GM19463 (cell line): Measurements from ENCODE around the gene WDR19.

Source experiments
- ATAC-seq: cut with Tn5 transposase; IDR thresholded peaks from one replicate; pipeline ENCODE4 v1.9.1; 2021; ENCODE audit warnings: mild to moderate bottlenecking, moderate library complexity; ENCODE audit not compliant: unreplicated experiment

The WDR19 gene

GRCh38 chr4:39295784-39296183, 113.5 kb downstream of the WDR19 start:
- ATAC-seq = no peak

- no peak for ATAC-seq
Observed at GRCh38 chr4:39302901-39303300, 120.6 kb downstream of the WDR19 start.

DNA sequence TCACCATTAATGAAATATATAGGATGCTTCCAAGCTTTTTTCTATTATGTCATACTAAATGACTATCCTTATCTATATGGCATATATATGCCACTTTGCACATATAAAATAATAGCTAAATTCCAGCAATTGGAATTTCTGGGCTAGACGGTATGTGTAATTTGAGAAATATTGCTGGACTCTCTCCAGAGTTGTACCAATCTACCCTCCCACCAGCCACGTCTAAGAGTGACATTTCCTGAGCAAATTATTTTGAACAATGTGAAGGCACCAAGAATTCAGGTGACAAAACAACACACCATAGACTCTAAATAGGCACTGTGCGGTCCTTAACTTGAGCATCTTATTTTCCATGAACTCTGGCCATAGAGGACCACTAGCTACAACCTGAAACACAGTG, 121.5 kb downstream of the WDR19 start:
- ATAC-seq = no peak

DNA sequence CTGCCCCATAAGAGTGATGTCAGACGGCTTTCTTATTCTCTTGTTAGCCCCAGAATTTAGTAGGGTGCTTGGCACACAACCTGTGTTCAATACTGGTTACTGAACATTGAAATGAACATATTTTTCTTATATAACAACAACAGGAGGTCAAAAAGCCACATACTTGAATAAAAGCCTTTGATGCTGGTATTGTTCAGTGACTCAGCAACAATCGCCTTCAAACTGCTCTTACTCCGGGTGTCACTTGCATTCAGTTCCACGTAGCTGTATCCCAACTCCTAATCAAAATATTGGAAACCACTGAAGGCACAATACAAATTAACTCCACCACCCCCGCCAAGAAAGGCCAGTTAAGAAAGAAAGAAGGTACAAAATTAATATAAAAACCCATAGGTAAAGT, 122.3 kb downstream of the WDR19 start:
- no peak for ATAC-seq

- ATAC-seq = no peak
Observed at GRCh38 chr4:39305912-39306677, 123.8 kb downstream of the WDR19 start.

GRCh38 chr4:39308611-39309010, 126.3 kb downstream of the WDR19 start:
- no peak for ATAC-seq

GRCh38 chr4:39312816-39313215, 130.5 kb downstream of the WDR19 start:
- no peak for ATAC-seq

DNA sequence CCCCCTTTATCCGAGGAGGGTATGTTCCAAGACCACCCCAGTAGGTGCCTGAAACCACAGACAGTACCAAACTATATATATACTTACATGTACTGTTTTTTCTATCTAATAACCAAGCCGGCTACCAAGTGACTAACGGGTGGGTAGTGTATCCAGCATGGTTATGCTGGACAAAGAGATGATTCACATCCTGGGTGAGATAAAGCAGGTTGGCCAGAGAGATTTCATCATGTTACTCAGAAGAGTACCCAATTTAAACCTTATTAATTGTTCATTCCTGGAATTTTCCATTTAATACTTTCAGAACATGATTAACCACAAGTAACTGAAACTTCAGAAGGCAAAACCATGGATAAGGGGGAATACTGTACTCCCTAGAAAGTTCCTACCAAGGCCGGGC, 137.3 kb downstream of the WDR19 start:
- no peak for ATAC-seq

GRCh38 chr4:39320381-39321115, 138.2 kb downstream of the WDR19 start:
- no peak for ATAC-seq

GRCh38 chr4:39323821-39324220, 141.5 kb downstream of the WDR19 start:
- ATAC-seq = no peak

- ATAC-seq = no peak
Observed at GRCh38 chr4:39324446-39324845, 142.1 kb downstream of the WDR19 start.

GRCh38 chr4:39324897-39325613, 142.7 kb downstream of the WDR19 start:
- no peak for ATAC-seq

- no peak for ATAC-seq
Observed at GRCh38 chr4:39326468-39326977, 144.2 kb downstream of the WDR19 start.

DNA sequence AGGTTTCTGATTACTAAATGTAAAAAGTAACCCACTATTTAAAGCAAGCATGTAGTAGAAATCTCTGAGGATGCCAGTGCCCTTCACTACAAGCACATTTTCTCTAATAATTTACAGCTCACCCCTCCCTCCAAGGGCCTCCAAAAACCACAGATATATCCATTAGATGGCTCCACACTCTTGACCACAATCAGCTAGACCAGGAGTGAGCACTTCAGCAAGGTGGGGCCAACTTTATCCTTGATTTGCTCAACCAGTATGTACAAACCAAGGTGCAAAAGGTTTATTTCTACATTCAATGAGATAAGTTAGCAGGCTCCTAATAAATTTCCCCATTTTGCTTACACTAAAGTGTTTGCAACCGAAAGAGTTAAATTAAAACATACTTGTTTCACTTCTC, 148.0 kb downstream of the WDR19 start:
- no peak for ATAC-seq

DNA sequence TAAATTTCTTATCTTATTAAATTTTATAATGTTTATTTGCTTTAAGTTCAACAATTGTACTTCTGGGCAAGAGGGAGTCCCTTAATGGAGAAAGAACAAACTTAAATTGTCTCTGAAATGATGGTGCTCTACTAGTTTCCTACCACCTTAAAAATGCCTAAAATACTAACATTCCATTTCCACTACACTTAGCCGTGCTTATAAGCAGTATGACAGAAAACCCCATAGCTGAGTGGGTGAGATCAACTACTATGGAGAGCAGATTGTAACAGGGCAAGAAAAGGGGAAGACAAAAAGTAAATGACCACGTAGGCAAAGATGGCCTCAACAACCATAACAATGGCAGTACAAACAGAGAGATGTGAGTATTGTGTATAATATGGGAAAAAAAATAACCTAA, 148.9 kb downstream of the WDR19 start:
- no peak for ATAC-seq
